GM12874 (cell line): Measurements from ENCODE around the gene EXOC3L2.

ENCODE experiments used
- CTCF ChIP-seq: IDR thresholded peaks from 2 replicates; pipeline ENCODE4 v1.5.1; 2011; ENCODE audit warnings: low read depth, mild to moderate bottlenecking, control low read depth, low read length, moderate library complexity; ENCODE audit not compliant: insufficient read depth

The EXOC3L2 gene

GRCh38 chr19:45175515-45176345, 69.5 kb downstream of the EXOC3L2 start:
- TF ChIP-seq CTCF: no peak

DNA sequence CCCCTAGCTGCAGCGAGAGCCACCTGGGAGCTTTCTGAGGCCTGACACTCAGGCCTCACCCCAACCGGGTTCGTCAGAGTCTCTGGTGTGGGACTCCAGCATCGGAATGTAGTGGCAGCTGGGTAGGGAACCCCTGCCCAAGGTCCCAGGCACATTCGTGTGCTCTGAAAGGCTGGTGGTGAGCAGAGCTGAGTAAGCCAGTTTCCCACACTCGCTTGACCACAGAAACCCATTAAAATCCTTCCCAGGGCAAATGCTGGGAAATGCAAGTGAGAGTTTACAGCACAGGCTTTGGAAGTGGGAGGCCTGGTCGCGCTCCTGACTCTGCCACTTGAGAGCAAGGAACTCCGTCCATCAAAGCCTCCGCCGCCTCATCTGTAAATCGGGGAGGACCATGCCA, 71.4 kb downstream of the EXOC3L2 start:
- TF ChIP-seq CTCF: no peak

GRCh38 chr19:45172611-45173208, 72.5 kb downstream of the EXOC3L2 start:
- TF ChIP-seq CTCF: no peak

GRCh38 chr19:45172173-45172572, 73.0 kb downstream of the EXOC3L2 start:
- TF ChIP-seq CTCF: no peak

DNA sequence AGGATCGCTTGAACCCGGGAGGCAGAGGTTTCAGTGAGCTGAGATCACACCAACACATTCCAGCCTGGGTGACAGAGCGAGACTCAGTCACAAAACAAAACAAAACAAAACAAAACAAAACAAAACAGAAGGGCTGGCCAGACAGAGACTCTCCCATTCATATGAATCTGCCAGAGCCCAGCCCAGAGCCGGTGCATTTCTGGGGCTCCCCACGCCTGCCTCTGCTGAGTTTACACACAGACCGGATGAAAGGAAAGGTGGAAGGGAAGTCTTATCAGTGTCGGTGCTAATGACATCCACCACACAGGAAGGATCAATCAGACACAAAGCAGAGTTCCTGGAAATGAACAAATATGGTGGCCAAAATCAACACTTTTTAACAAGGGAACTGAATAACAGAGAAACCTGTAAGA, 74.0 kb downstream of the EXOC3L2 start:
- TF ChIP-seq CTCF: no peak

GRCh38 chr19:45170146-45171106, 74.8 kb downstream of the EXOC3L2 start:
- no peak for TF ChIP-seq CTCF

DNA sequence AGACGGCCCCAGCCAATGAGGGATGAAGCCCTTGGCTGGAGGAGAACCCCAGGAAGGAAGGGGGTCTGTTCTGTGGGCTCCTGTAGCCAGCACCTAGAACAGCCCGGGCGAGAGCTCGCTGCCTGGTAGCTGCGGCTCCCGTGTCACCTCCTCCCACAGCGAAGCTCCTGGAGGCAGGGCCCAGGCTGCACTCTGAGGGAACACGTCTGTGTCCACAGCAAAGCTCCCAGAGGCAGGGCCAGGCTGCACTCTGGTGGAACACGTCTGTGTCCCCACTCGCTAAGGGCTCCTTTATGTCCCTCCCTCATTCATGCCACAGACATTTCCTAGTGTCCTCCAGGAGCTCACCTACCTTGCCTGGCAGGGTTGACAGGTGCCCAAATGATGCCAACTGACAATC, 75.6 kb downstream of the EXOC3L2 start:
- TF ChIP-seq CTCF: no peak
